ENCODE data around the gene TTC21B.

DNA sequence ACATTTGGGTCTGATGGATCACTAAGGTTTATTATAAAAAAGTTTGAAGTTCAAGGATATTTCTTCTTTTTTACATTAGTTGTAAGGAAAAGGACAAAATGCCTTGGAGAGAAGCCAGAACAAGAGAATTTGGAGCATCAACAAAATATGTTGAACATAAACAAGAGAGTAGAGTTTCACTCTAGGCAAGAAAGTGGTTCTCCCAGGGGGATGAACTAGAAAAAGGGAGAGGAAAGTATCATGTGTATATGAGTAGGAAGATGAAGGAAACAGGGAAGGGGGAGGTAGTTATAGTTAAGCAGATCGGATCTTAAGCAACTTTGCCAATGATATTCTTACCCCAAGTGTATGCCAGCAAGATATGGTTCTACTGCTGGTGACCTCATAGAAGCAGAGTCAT lies 95.7 kb downstream of the TTC21B start:
- TF ChIP-seq, protein P1, sequence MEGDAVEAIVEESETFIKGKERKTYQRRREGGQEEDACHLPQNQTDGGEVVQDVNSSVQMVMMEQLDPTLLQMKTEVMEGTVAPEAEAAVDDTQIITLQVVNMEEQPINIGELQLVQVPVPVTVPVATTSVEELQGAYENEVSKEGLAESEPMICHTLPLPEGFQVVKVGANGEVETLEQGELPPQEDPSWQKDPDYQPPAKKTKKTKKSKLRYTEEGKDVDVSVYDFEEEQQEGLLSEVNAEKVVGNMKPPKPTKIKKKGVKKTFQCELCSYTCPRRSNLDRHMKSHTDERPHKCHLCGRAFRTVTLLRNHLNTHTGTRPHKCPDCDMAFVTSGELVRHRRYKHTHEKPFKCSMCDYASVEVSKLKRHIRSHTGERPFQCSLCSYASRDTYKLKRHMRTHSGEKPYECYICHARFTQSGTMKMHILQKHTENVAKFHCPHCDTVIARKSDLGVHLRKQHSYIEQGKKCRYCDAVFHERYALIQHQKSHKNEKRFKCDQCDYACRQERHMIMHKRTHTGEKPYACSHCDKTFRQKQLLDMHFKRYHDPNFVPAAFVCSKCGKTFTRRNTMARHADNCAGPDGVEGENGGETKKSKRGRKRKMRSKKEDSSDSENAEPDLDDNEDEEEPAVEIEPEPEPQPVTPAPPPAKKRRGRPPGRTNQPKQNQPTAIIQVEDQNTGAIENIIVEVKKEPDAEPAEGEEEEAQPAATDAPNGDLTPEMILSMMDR (IDR thresholded peaks at IDR 0.05 in 8 of 11, conservative IDR thresholded peaks at IDR 0.05 in 3 of 11): no peak
- no peak for TF ChIP-seq POLR2AphosphoS5 (IDR thresholded peaks at IDR 0.05)

All from spleen (tissue), 7 donors.